RWPE2 (cell line): Measurements from ENCODE around the gene MBTD1.

Experiments used
- ATAC-seq: fragments of 200-7000 bp; cut with Tn5 transposase; 3 replicates; pipeline ENCODE4 v1.9.1; 2021; ENCODE audit warnings: low read depth
- DNase-seq: peaks from one replicate; pipeline ENCODE4 v3.0.0-alpha.2; 2020; ENCODE audit warnings: low spot score
- H3K27ac ChIP-seq: fragments of 450-650 bp; 2 replicates; pipeline ENCODE4 v1.5.1; 2017; ENCODE audit warnings: mild to moderate bottlenecking; ENCODE audit not compliant: poor library complexity, severe bottlenecking
- H3K27me3 ChIP-seq: fragments of 250-450 bp; sonication (Bioruptor Pico); 2 replicates; pipeline ENCODE4 v1.5.1; 2021; ENCODE audit warnings: mild to moderate bottlenecking, moderate library complexity; ENCODE audit not compliant: insufficient read depth, poor library complexity, severe bottlenecking
- H3K36me3 ChIP-seq: fragments of 250-450 bp; sonication (Bioruptor Pico); 2 replicates; pipeline ENCODE4 v1.5.1; 2020; ENCODE audit warnings: low read depth, mild to moderate bottlenecking, moderate library complexity
- H3K4me1 ChIP-seq: fragments of 250-450 bp; sonication (Bioruptor Pico); 2 replicates; pipeline ENCODE4 v1.5.1; 2021; ENCODE audit warnings: mild to moderate bottlenecking, moderate library complexity; ENCODE audit not compliant: insufficient read depth, poor library complexity, severe bottlenecking
- H3K4me3 ChIP-seq: fragments of 250-450 bp; sonication (Bioruptor Pico); 2 replicates; pipeline ENCODE4 v1.5.1; 2021; ENCODE audit warnings: mild to moderate bottlenecking, moderate library complexity; ENCODE audit not compliant: severe bottlenecking
- H3K9me3 ChIP-seq: fragments of 250-450 bp; sonication (Bioruptor Pico); 2 replicates; pipeline ENCODE4 v1.5.1; 2021; ENCODE audit warnings: mild to moderate bottlenecking, moderate library complexity; ENCODE audit not compliant: severe bottlenecking
- TF ChIP-seq, protein P1 (sequence below): fragments of 450-650 bp; IDR thresholded peaks from one replicate; pipeline ENCODE4 v1.5.1; 2017; ENCODE audit warnings: mild to moderate bottlenecking, moderate library complexity; ENCODE audit not compliant: poor library complexity, severe bottlenecking

MBTD1 gene

GRCh38 chr17:51144266-51145022 is 115.4 kb downstream of the MBTD1 start:
- Histone ChIP-seq H3K4me3 (no peak overlapping the region), H3K27me3 (no peaks in the 10 kb centered on the region), H3K27ac (no peak overlapping the region), H3K36me3 (no peaks in the 10 kb centered on the region), H3K4me1 (no peaks in the 10 kb centered on the region), H3K9me3 (no peaks in the 10 kb centered on the region)
- TF ChIP-seq, protein P1, sequence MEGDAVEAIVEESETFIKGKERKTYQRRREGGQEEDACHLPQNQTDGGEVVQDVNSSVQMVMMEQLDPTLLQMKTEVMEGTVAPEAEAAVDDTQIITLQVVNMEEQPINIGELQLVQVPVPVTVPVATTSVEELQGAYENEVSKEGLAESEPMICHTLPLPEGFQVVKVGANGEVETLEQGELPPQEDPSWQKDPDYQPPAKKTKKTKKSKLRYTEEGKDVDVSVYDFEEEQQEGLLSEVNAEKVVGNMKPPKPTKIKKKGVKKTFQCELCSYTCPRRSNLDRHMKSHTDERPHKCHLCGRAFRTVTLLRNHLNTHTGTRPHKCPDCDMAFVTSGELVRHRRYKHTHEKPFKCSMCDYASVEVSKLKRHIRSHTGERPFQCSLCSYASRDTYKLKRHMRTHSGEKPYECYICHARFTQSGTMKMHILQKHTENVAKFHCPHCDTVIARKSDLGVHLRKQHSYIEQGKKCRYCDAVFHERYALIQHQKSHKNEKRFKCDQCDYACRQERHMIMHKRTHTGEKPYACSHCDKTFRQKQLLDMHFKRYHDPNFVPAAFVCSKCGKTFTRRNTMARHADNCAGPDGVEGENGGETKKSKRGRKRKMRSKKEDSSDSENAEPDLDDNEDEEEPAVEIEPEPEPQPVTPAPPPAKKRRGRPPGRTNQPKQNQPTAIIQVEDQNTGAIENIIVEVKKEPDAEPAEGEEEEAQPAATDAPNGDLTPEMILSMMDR = no peak
- DNase-seq (no peak), ATAC-seq (no peak)

GRCh38 chr17:51142597-51142996 is 117.3 kb downstream of the MBTD1 start:
- H3K4me1 ChIP-seq = no peaks in the 10 kb centered on the region
- no peaks in the 10 kb centered on the region for H3K36me3 ChIP-seq
- no peak overlapping the region for H3K4me3 ChIP-seq
- no peak overlapping the region for H3K27ac ChIP-seq
- DNase-seq = no peak
- H3K9me3 ChIP-seq = no peaks in the 10 kb centered on the region
- TF ChIP-seq, protein P1 = no peak
- ATAC-seq = no peak
- H3K27me3 ChIP-seq = no peaks in the 10 kb centered on the region

- H3K4me1 ChIP-seq = no peaks in the 10 kb centered on the region
- DNase-seq (no peak), ATAC-seq (no peak)
- TF ChIP-seq, protein P1 = no peak
- H3K9me3 ChIP-seq = no peaks in the 10 kb centered on the region
- H3K27me3 ChIP-seq = no peaks in the 10 kb centered on the region
- H3K4me3 ChIP-seq = no peak overlapping the region
- H3K27ac ChIP-seq = no peak overlapping the region
- H3K36me3 ChIP-seq = no peaks in the 10 kb centered on the region
These were observed 123.9 kb downstream of the MBTD1 start for GRCh38 chr17:51135956-51136355.

- H3K36me3 ChIP-seq = no peaks in the 10 kb centered on the region
- ATAC-seq = no peak
- no peak overlapping the region for H3K27ac ChIP-seq
- TF ChIP-seq, protein P1 = no peak
- no peak for DNase-seq
- H3K4me1 ChIP-seq = no peaks in the 10 kb centered on the region
- H3K27me3 ChIP-seq = no peaks in the 10 kb centered on the region
- no peaks in the 10 kb centered on the region for H3K9me3 ChIP-seq
- no peak overlapping the region for H3K4me3 ChIP-seq
These were observed 126.5 kb downstream of the MBTD1 start for GRCh38 chr17:51133365-51133764.

DNA sequence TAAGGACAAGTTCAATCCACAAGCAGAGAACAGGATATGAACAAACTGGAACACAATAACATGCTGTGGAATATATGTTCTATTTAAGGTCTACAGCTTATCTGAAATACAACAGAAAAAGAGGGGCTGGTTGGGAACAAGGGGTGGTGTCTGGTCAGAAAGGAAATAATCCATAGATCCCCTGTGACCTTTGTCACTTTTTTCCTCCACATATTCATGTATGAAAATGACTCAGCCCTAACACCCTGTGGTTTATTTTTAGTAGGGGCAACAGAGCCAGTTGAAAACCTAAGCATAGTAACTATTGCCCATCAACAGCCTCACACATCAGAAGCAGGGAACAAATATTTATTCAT is 126.9 kb downstream of the MBTD1 start:
- DNase-seq (no peak), ATAC-seq (no peak)
- TF ChIP-seq, protein P1 = no peak
- no peak overlapping the region for H3K27ac ChIP-seq
- no peaks in the 10 kb centered on the region for H3K27me3 ChIP-seq
- H3K36me3 ChIP-seq = no peaks in the 10 kb centered on the region
- no peaks in the 10 kb centered on the region for H3K9me3 ChIP-seq
- H3K4me1 ChIP-seq = no peaks in the 10 kb centered on the region
- no peak overlapping the region for H3K4me3 ChIP-seq
